ENCODE data around the gene MYO5B.

Gene MYO5B

DNA sequence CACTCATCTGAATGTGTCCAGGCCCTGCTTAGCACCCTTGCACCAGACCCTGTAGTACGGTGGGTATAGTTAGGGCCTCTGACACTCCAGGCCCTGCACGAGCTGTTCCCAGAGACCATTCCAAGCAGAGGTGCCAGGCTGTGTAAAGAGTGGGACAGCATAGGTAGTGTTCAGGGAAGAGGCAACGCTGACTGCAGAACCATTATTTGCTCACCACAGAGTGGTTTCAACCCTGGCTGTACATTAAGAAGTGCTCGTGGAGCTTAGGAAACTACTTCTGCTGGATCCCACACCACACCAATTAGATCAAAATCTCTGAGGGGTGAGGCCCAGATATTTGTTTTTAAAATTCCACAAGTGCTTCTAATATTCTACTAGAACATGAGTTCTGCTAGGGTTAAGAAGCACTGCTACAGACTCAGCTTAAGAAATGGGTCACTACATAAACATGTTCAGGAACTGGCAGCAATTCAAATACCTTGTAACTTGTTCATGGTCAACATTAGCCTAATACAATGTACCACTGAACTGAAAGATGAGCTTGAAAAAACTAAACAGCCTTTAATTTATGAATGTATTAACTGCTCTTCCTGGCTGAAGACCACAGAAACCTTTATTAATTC lies 183.0 kb downstream of the MYO5B start:
- no peak for DNase-seq (ENCODE audit: low read depth)

- DNase-seq (ENCODE audit: low read depth), result no peak
These were observed 185.1 kb downstream of the MYO5B start for GRCh38 chr18:50009773-50010335.

- DNase-seq (ENCODE audit: low read depth), result no peak
These were observed 186.6 kb downstream of the MYO5B start for GRCh38 chr18:50008306-50008705.

GRCh38 chr18:50006470-50007046 lies 188.4 kb downstream of the MYO5B start:
- DNase-seq (ENCODE audit: low read depth), result no peak

DNA sequence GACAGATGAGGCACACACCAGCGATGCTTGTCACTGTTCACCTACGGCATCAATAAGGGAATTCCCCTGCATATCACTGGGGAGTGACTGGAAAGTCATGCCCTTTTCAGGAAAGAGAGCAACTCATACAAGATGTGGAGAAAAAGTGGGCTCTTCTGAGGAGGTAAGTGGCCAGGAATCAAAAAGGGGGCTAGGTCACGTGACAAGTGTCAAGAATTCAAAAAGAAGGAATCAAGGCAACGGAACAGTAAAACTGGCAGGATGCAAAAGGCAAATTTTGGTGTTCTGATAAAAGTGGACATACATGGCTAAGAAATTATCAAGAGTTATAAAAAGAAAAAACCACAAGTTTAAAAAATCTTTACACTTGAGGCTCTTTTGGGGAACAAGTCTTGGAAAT lies 190.9 kb downstream of the MYO5B start:
- no peak for DNase-seq (ENCODE audit: low read depth)

GRCh38 chr18:50002781-50003180 lies 192.2 kb downstream of the MYO5B start:
- no peak for DNase-seq (ENCODE audit: low read depth)

- no peak for DNase-seq (ENCODE audit: low read depth)
These were observed 194.7 kb downstream of the MYO5B start for GRCh38 chr18:50000227-50000626.

- DNase-seq (ENCODE audit: low read depth), result no peak
These were observed 195.8 kb downstream of the MYO5B start for GRCh38 chr18:49999128-49999527.

DNA sequence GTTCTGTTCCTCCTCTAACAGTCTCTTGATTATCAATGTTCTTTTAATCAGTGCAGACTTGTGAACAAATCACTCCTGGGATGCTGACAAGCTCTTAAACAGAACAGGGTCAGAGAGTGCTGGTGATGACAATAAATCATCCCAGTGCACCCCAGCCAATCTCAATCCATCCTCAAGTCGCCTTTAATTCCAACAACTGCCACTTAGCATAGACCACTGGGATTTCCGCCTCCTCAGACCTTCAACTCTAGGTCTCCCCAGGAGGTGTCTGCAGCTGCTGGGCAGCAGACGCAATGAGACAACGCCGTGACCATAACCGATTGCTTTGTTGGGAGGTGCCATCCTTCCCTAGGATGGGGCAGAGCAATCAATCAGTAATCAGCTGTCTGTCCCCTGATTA lies 197.4 kb downstream of the MYO5B start:
- no peak for DNase-seq (ENCODE audit: low read depth)

DNA sequence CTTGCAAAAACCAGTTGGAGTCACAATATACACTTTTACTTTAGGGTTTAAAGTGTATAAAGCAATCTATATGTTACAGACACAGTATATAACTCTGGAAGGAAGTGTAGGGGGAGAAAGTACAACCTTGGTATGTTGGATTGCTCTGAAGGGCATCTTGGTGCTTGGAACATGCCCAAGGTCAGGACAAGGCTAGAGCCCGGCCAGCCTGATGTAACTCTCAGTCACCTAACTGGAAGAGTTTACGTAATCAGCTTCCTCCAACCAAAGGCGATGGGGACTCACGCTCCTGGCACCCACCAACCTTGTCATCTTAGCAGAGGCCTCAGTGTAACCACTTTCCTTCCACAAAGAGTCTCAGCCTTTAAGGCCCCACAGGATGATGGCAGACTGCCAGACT lies 200.5 kb downstream of the MYO5B start:
- DNase-seq (ENCODE audit: low read depth), result no peak

- no peak for DNase-seq (ENCODE audit: low read depth)
These were observed 201.6 kb downstream of the MYO5B start for GRCh38 chr18:49993299-49993698.

- no peak for DNase-seq (ENCODE audit: low read depth)
These were observed 206.2 kb downstream of the MYO5B start for GRCh38 chr18:49988733-49989132.

- no peak for DNase-seq (ENCODE audit: low read depth)
These were observed 206.8 kb downstream of the MYO5B start for GRCh38 chr18:49988101-49988500.

GRCh38 chr18:49985236-49985635 lies 209.7 kb downstream of the MYO5B start:
- no peak for DNase-seq (ENCODE audit: low read depth)

DNA sequence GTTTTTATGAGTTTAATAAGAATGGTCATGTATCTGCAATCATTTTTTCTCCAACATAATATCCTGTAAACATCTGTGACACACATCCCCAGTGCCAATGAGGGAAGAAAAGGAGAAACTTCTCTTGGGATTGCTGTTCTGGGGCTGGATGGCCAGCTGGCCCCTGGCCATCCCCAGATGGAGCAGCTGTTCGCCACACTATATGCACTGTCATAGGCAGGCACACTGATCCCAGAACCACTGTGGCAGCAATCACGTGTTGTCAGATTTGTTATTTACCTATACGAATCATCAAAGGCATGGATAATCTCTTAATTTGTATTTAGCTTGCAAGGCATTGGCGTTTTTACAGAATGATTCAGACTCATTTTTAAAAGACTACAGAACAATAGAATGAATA lies 214.1 kb downstream of the MYO5B start:
- no peak for DNase-seq (ENCODE audit: low read depth)

DNA sequence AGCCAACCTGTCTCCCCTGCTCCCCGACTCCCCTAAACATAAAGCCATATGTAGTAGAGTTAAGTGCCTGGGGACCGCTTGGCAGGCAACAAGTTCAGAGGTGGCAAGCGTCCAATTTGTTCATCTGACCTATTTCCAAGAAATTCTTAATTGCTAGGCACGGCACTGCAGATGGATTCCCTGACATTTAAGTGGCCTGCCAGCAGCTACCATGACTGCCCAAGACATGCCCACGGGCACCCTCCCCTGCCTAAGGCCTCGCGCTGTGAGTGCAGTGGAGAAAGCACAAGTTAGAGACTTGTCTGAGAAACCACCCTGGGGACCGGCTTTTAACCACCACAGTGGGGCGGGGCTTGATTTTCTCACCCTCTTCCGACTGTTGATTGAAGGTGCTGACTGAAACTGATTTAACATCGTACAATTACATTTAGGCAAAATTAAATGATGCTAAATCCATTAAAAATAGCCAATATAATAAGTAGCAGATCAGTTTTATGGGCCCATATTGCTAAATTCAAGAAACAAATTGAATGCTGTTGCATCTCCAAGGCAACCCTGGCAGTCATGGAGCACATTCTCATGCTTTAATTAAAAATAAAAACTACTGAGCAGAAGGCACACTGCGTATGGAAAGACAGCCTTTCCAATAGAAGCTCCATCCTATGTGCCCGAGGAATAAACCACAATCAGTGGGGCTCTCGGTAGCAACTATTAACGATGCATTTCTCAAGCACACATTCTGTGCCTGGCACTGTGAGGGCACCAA lies 218.0 kb downstream of the MYO5B start:
- no peak for DNase-seq (ENCODE audit: low read depth)

DNA sequence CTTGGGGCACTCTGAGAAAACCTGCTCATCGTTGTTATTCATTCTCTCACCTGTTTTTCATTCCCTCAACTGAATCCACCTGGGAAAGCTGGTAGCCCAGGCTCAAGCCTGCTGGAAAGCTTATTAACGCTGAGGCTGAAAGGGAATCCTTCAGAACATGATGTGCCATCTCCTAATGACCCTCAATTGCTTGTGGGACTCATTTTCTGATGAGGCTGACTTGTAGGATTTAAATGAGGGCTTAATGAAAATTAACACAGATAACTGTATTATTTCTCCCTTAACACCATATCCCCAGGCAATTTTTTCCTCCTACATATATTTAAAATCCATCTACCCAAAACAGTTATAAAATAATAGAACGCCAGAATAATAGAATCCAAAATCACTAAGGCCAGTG lies 218.9 kb downstream of the MYO5B start:
- DNase-seq (ENCODE audit: low read depth), result no peak

DNA sequence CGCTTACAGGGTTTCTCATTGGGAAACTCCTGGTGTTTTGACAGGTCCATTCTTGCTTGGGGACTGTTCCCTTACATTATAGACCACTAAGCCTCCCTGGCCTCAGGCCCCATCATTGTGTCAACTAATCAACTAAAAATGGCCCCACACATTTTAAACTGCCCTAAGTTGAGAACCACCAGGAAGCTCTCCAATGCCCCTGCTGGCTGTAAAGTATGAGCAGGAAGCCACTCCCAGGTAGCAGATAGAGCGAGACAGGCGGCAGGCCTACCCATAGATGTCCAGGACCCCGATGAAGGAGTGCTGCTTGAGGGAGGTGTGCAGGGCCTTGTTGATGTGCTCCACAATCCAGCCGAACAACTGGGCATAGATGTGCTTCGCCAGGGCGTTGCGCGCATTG lies 220.9 kb downstream of the MYO5B start:
- no peak for DNase-seq (ENCODE audit: low read depth)

DNA sequence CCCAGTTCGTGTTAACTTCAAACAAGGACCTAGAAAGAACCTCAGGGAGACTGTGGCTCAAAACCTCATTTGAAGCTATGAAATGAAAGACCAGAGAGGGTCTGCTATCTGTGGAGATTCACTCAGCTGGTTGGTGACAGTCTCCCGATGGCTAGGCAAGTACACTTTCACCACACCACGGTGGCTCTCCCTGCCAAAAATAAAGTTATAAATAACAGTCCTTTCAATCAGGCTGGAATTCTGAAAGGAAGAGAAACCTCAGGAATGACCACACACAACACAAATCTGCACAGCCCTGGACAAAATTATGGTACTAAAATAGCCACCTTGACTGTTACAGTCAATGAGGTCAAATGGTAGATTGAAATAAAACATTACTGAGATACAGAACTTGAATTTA lies 221.4 kb downstream of the MYO5B start:
- no peak for DNase-seq (ENCODE audit: low read depth)

DNA sequence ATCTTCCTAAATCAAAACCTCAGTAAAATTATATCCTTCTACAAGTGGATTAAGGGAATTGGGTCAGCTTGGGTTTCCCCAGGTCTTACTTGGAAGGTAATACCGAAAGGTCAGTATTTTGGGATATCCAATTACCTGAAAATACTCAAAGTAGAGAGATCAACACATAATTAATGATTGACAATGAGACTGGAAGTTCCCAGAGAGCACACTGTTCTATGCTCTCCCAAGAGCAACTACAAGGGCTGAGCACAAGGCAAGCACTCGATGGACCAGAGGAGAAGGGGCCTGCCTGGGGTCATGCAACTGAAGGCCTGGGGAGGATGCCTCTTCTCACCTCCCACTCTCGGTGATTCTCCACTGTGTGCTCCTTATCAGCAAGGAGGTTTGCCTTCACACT lies 222.4 kb downstream of the MYO5B start:
- DNase-seq (ENCODE audit: low read depth), result no peak

- no peak for DNase-seq (ENCODE audit: low read depth)
These were observed 223.5 kb downstream of the MYO5B start for GRCh38 chr18:49971462-49971861.

DNA sequence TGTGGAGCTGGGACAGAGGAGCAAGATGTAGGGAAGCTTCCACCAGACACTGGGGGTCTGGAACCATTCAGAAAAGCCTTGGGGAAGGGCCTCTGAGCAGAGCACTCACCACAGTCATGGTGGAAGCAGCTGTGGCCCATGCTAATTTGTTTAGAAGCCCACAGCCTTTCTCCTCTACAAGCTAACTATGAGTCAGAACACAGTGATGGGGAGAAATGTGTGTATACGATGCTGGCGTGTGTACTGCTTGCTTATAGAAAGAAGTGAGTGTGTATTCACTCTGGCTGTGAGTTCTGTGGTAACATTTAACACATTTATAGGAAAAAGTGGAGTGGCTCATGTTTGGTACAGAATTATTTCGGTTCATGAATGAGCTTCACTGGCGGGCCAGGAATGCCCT lies 224.6 kb downstream of the MYO5B start:
- no peak for DNase-seq (ENCODE audit: low read depth)

GRCh38 chr18:49968644-49969309 lies 226.2 kb downstream of the MYO5B start:
- no peak for DNase-seq (ENCODE audit: low read depth)

Data from stimulated activated CD8-positive, alpha-beta memory T cell treated with anti-CD3 and anti-CD28 coated beads, Interleukin-7, amount 100 ng/mL, for 24 hours (primary cell).